HepG2 (cell line): Measurements from ENCODE around the gene SETD1A. TPM values are rescaled to one million over a fixed set of nuclear protein-coding genes. Genes with fewer than 3 reads are reported as not detected.

Experiments
- BHLHE40 ChIP-seq: IDR thresholded peaks from 2 replicates; pipeline ENCODE4 v1.6.1; 2011; ENCODE audit warnings: low read length, improper control_type of control experiment
- EP300 ChIP-seq, 3 experiments: sonication (generic) in 1 of 3; formaldehyde crosslinking in 1 of 3; IDR thresholded peaks; 2 replicates each; pipeline versions ENCODE4 v1.5.1 to v1.6.1; 2011 to 2020; ENCODE audit warnings: low read depth in 2 of 3, low read length in 2 of 3, borderline replicate concordance in 1 of 3, improper control_type of control experiment in 1 of 3, mild to moderate bottlenecking in 1 of 3, missing genetic modification reagents in 1 of 3, moderate library complexity in 1 of 3
- HMGXB3 ChIP-seq: sonication (generic); formaldehyde crosslinking; IDR thresholded peaks from 2 replicates; pipeline ENCODE4 v1.4.0; 2020; ENCODE audit warnings: missing genetic modification reagents, borderline replicate concordance
- HOXA9 ChIP-seq: sonication (generic); formaldehyde crosslinking; IDR thresholded peaks from 2 replicates; pipeline ENCODE4 v1.8.1; 2022; ENCODE audit warnings: missing genetic modification reagents, mild to moderate bottlenecking, moderate library complexity, borderline replicate concordance
- HOXD1 ChIP-seq: sonication (generic); formaldehyde crosslinking; IDR thresholded peaks from 2 replicates; pipeline ENCODE4 v1.5.0; 2020; ENCODE audit warnings: missing genetic modification reagents
- IKZF1 ChIP-seq: fragments of 450-650 bp; IDR thresholded peaks from 2 replicates; pipeline ENCODE4 v1.7.1; 2016
- ISL2 ChIP-seq: sonication (generic); formaldehyde crosslinking; IDR thresholded peaks from 2 replicates; pipeline ENCODE4 v1.5.0; 2020; ENCODE audit warnings: missing genetic modification reagents
- NFIB ChIP-seq: sonication (generic); formaldehyde crosslinking; IDR thresholded peaks from 2 replicates; pipeline ENCODE4 v1.9.0; 2021; ENCODE audit warnings: missing genetic modification reagents, mild to moderate bottlenecking, borderline replicate concordance
- SATB2 ChIP-seq: sonication (generic); formaldehyde crosslinking; IDR thresholded peaks from 2 replicates; pipeline ENCODE4 v1.5.0; 2020; ENCODE audit warnings: missing genetic modification reagents
- TCF12 ChIP-seq, 2 experiments: fragments of 450-650 bp in 1 of 2; sonication (generic) in 1 of 2; formaldehyde crosslinking in 1 of 2; IDR thresholded peaks; 2 replicates each; pipeline versions ENCODE4 v1.6.1 to v1.8.0; 2017 to 2022; ENCODE audit warnings: antibody characterized with exemption in 1 of 2, mild to moderate bottlenecking in 1 of 2, missing genetic modification reagents in 1 of 2, moderate library complexity in 1 of 2
- TFDP2 ChIP-seq: sonication (generic); formaldehyde crosslinking; IDR thresholded peaks from 2 replicates; pipeline ENCODE4 v1.4.0; 2020; ENCODE audit warnings: missing genetic modification reagents
- ZFY ChIP-seq: sonication (generic); formaldehyde crosslinking; IDR thresholded peaks from 2 replicates; pipeline ENCODE4 v1.4.0; 2020; ENCODE audit warnings: missing genetic modification reagents
- ZNF30 ChIP-seq: sonication (generic); formaldehyde crosslinking; IDR thresholded peaks from 2 replicates; pipeline ENCODE4 v1.5.0; 2020; ENCODE audit warnings: mild to moderate bottlenecking, missing genetic modification reagents
- ZNF317 ChIP-seq: sonication (generic); formaldehyde crosslinking; IDR thresholded peaks from 2 replicates; pipeline ENCODE4 v1.5.0; 2020; ENCODE audit warnings: mild to moderate bottlenecking, missing genetic modification reagents
- ZNF569 ChIP-seq: sonication (generic); formaldehyde crosslinking; IDR thresholded peaks from 2 replicates; pipeline ENCODE4 v1.5.0; 2020; ENCODE audit warnings: mild to moderate bottlenecking, missing genetic modification reagents, moderate library complexity, borderline replicate concordance
- ZUFSP ChIP-seq: sonication (generic); formaldehyde crosslinking; IDR thresholded peaks from 2 replicates; pipeline ENCODE4 v1.9.0; 2021; ENCODE audit warnings: missing genetic modification reagents, mild to moderate bottlenecking, borderline replicate concordance
- ZXDC ChIP-seq: sonication (generic); formaldehyde crosslinking; IDR thresholded peaks from 2 replicates; pipeline ENCODE4 v1.5.0; 2020; ENCODE audit warnings: mild to moderate bottlenecking, missing genetic modification reagents
- polyA plus RNA-seq, 8 experiments: library from polyadenylated mRNA; depleted of rRNA in 3 of 8; stranded (reverse) in 7 of 8; unstranded in 1 of 8; fragments of >200 nt; fragmentation: Illumina TruSeq in 4 of 8; extraction: Trizol in 4 of 8; gene quantifications; 2 replicates each; pipeline versions ENCODE4 v1.2.1 to v1.2.3, GENCODE V29; 2011 to 2016; ENCODE audit warnings: low read depth in 4 of 8, missing spikeins in 1 of 8, mixed read lengths in 1 of 8; ENCODE audit not compliant: insufficient read depth in 1 of 8
- total RNA-seq, 5 experiments: library from RNA; depleted of rRNA; stranded (reverse); fragments of >200 nt; fragmentation: Illumina TruSeq; extraction: Trizol; gene quantifications; 2 replicates each; pipeline ENCODE4 v1.2.3, GENCODE V29; 2016; ENCODE audit warnings: low read depth in 1 of 5

SETD1A gene
- total and polyA plus RNA-seq, 2 of the 13 experiments (the other 11 are each of a cell fraction or from before 2014, with no cell fraction given): 3.8 to 5.6 TPM

GRCh38 chr16:31032736-31033708 lies 75.5 kb downstream of the SETD1A start, which contains the start of gene STX4 (continued):
- TF ChIP-seq HMGXB3 (CRISPR knock-in tag): peak; percentile 85; the same call in 1 of the 2 replicates
- TF ChIP-seq EP300 (IDR thresholded peaks at IDR 0.05; ENCODE audit: low read depth in 2 of 2, low read length in 2 of 2): no peak
- TF ChIP-seq EP300 (CRISPR knock-in tag; IDR thresholded peaks at IDR 0.05; ENCODE audit: borderline replicate concordance): peak; percentile 56
- TF ChIP-seq ISL2: peak; percentile 64
- TF ChIP-seq ZNF569 (CRISPR knock-in tag): no peak
- no peak for TF ChIP-seq ZNF30 (CRISPR knock-in tag)
- TF ChIP-seq TFDP2: peak; percentile 74
- peak; percentile 41 for TF ChIP-seq ZNF317 (CRISPR knock-in tag)
- no peak for TF ChIP-seq HOXA9
- peak; percentile 65; the same call in 1 of the 2 replicates for TF ChIP-seq HOXD1
- peak; percentile 63; the same call in 1 of the 2 replicates for TF ChIP-seq NFIB
- TF ChIP-seq SATB2 (CRISPR knock-in tag): no peak
- no peak for TF ChIP-seq ZXDC
- no peak for TF ChIP-seq ZUFSP (CRISPR knock-in tag)
- no peak for TF ChIP-seq ZFY (CRISPR knock-in tag)
- TF ChIP-seq BHLHE40: peak; percentile 92
- no peak for TF ChIP-seq IKZF1
- no peak for TF ChIP-seq TCF12 (IDR thresholded peaks at IDR 0.05)
- TF ChIP-seq TCF12 (CRISPR knock-in tag; IDR thresholded peaks at IDR 0.05): no peak
